K562 (cell line): Measurements from ENCODE around the gene TACC3. TPM values are rescaled to one million over a fixed set of nuclear protein-coding genes. Genes with fewer than 3 reads are reported as not detected.

Experiments used
- CCNT2 ChIP-seq: IDR thresholded peaks from 2 replicates; pipeline ENCODE4 v1.6.1; 2011; ENCODE audit warnings: borderline replicate concordance, low read depth, mild to moderate bottlenecking, moderate library complexity, mixed read lengths, low read length; ENCODE audit not compliant: insufficient read length; ENCODE audit errors: extremely low read depth
- FOXA1 ChIP-seq: fragments of 450-650 bp; IDR thresholded peaks from 2 replicates; pipeline ENCODE4 v1.6.1; 2016; ENCODE audit warnings: mild to moderate bottlenecking, borderline replicate concordance
- GTF2E2 ChIP-seq: fragments of 200-800 bp; sonication (Bioruptor generic); IDR thresholded peaks from 2 replicates; pipeline ENCODE4 v1.6.1; 2016; ENCODE audit warnings: missing genetic modification characterization, missing compliant biosample characterization
- MGA ChIP-seq: fragments of 450-650 bp; IDR thresholded peaks from 2 replicates; pipeline ENCODE4 v1.6.1; 2016; ENCODE audit warnings: mild to moderate bottlenecking, moderate library complexity
- NR3C1 ChIP-seq: sonication (generic); formaldehyde crosslinking; IDR thresholded peaks from 2 replicates; pipeline ENCODE4 v1.8.1; 2022; ENCODE audit warnings: missing genetic modification reagents
- POLR2G ChIP-seq: fragments of 200-400 bp; formaldehyde crosslinking; IDR thresholded peaks from 2 replicates; pipeline ENCODE4 v1.6.1; 2017; ENCODE audit warnings: low read depth, mild to moderate bottlenecking, antibody characterized with exemption, low read length, moderate library complexity
- POLR2H ChIP-seq: IDR thresholded peaks from 2 replicates; pipeline ENCODE4 v1.6.1; 2016; ENCODE audit warnings: missing genetic modification characterization, low read depth, mild to moderate bottlenecking, control low read depth, missing compliant biosample characterization, moderate library complexity
- RCOR1 ChIP-seq, 2 experiments: IDR thresholded peaks; 2 replicates each; pipeline ENCODE4 v1.6.1; 2012; ENCODE audit warnings: low read depth in 2 of 2, low read length in 2 of 2, borderline replicate concordance in 1 of 2, improper control_type of control experiment in 1 of 2
- SMAD3 ChIP-seq: fragments of 450-650 bp; formaldehyde crosslinking; conservative IDR thresholded peaks from 2 replicates; pipeline ENCODE4 v1.4.0; 2020; ENCODE audit warnings: mild to moderate bottlenecking
- SOX6 ChIP-seq: fragments of 450-650 bp; IDR thresholded peaks from 2 replicates; pipeline ENCODE4 v1.6.1; 2014; ENCODE audit warnings: mild to moderate bottlenecking
- SUPT5H ChIP-seq: fragments of 450-650 bp; IDR thresholded peaks from 2 replicates; pipeline ENCODE4 v1.6.1; 2016
- THRAP3 ChIP-seq: fragments of 450-650 bp; IDR thresholded peaks from 2 replicates; pipeline ENCODE4 v1.6.1; 2016; ENCODE audit warnings: mild to moderate bottlenecking, inconsistent platforms, borderline replicate concordance
- ZBTB17 ChIP-seq: fragments of 450-650 bp; formaldehyde crosslinking; IDR thresholded peaks from 2 replicates; pipeline ENCODE4 v1.4.0; 2020; ENCODE audit warnings: mild to moderate bottlenecking
- ZBTB7A ChIP-seq: IDR thresholded peaks from 2 replicates; pipeline ENCODE4 v1.6.1; 2011; ENCODE audit warnings: low read depth, mild to moderate bottlenecking, low read length, moderate library complexity, borderline replicate concordance; ENCODE audit not compliant: control insufficient read depth
- ZFX ChIP-seq: sonication (generic); formaldehyde crosslinking; IDR thresholded peaks from 2 replicates; pipeline ENCODE4 v1.8.0; 2022; ENCODE audit warnings: mild to moderate bottlenecking, missing genetic modification reagents, moderate library complexity
- ZNF354B ChIP-seq: fragments of 250-450 bp; sonication (Bioruptor Pico); IDR thresholded peaks from 2 replicates; pipeline ENCODE4 v1.4.0; 2020
- polyA plus RNA-seq, 8 experiments: library from polyadenylated mRNA; depleted of rRNA in 4 of 8; stranded (reverse) in 5 of 8; unstranded in 3 of 8; fragments of >200 nt; fragmentation: Nextera tagmentation in 2 of 8; fragmentation: Illumina TruSeq in 1 of 8; extraction: Ambion mirVana in 2 of 8; extraction: Trizol in 1 of 8; gene quantifications; 2 replicates each; pipeline versions ENCODE4 v1.2.1 to v1.2.3, GENCODE V29; 2011 to 2014; ENCODE audit warnings: inconsistent platforms in 1 of 8, missing spikeins in 1 of 8
- total RNA-seq, 7 experiments: library from RNA; depleted of rRNA in 6 of 7; stranded (reverse); fragments of >200 nt in 6 of 7; fragmentation: Illumina TruSeq in 2 of 7; extraction: Trizol in 2 of 7; gene quantifications; 2 replicates each; pipeline versions ENCODE4 v1.2.1 to v1.2.3, GENCODE V29; 2011 to 2021; ENCODE audit warnings: low replicate concordance in 1 of 7

The TACC3 gene
- total and polyA plus RNA-seq, 9 of the 15 experiments (the other 6 are each of a cell fraction or from before 2014, with no cell fraction given), result 1.9 to 122 (median 55.6) TPM

DNA sequence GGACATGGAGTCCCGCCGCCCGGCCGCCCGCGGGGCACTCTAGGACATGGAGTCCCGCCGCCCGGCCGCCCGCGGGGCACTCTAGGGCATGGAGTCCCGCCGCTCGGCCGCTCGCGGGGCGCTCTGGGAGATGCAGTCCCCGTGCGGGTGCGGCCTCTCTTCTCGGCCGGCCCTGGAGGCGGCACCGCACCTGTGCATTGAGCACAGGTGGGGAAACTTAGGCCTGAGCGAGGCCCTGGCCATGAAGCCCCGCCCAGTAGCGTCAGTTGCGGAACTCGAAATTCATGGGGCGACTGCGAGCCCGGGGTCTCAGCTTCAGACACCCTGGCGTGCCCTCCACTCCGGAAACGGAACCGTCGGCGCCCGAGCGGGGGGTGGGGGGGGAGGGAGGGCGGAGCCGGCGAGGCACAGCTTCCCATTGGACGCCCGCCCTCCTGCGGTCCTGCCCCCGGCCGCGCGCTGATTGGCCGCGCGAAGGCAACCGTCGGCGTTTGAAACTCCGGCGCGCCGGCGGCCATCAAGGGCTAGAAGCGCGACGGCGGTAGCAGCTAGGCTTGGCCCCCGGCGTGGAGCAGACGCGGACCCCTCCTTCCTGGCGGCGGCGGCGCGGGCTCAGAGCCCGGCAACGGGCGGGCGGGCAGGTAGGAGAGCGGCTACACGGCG lies at the start of gene TACC3, which contains the start of gene TMEM129 (continued):
- TF ChIP-seq MGA (no peak), ZBTB17 (CRISPR knock-in tag) (no peak), POLR2H (tag) (no peak), SMAD3 (CRISPR knock-in tag) (no peak), POLR2G (peak; percentile 88), RCOR1 (IDR thresholded peaks at IDR 0.05; ENCODE audit: borderline replicate concordance in 1 of 2, low read depth in 2 of 2, low read length in 2 of 2) (peak in 1 of 2 experiments; percentile 22; a peak in 1 of 4 replicates), GTF2E2 (tag) (peak; percentile 60; the same call in 1 of the 2 replicates), CCNT2 (peak; percentile 57), NR3C1 (0 out of 2 replicates have a peak, but pooled peaks have one; percentile 10), FOXA1 (no peak), ZNF354B (CRISPR knock-in tag) (no peak), SUPT5H (peak; percentile 13; the same call in 1 of the 2 replicates), SOX6 (no peak), ZFX (CRISPR knock-in tag) (peak; percentile 93), ZBTB7A (peak; percentile 82; the same call in 1 of the 2 replicates), THRAP3 (no peak)
